ENCODE measurements around the gene FREY1. TPM values are rescaled to one million over a fixed set of nuclear protein-coding genes. Genes with fewer than 3 reads are reported as not detected.

The FREY1 gene
- total RNA-seq, 1 experiment from 2014 or later = 4.2 TPM

DNA sequence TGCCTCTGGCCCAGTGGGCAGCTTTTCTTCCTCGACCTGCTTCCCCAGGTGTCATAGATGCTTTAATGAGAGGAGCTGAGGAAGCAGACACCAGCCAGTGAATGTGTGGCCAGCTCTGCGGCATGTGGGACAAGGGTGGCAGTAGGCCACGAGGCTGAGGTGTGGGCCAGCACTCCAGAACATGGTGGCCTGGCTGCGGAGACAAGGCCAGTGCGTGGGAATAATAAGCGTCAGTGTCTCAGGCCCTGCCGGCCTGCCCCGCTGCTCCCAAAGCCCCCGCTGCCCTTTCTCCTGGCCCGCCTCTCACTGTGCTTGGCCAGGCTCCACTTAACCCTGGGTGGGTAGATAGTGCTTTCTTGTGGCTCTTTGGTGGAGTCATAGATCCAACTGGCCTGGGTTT lies 19.5 kb downstream of the FREY1 start:
- Histone ChIP-seq H3K27ac (no peak overlapping the region), H2AFZ (no peak overlapping the region), H3K4me1 (replicated peaks; ENCODE audit: insufficient read depth) (no peaks in the 10 kb centered on the region), H3K9me3 (ENCODE audit: insufficient read depth, low read depth) (no peaks in the 10 kb centered on the region), H4K20me1 (ENCODE audit: insufficient read depth) (peaks cover 12% of the 10 kb centered on the region; the same call in 1 of the 2 replicates), H3K4me3 (no peak overlapping the region), H3K9me2 (ENCODE audit: insufficient read depth) (no peaks in the 10 kb centered on the region), H3K27me3 (ENCODE audit: insufficient read depth, low read depth) (peaks cover 14% of the 10 kb centered on the region), H3K4me2 (no peak overlapping the region), H3F3A (ENCODE audit: insufficient read depth, low read depth) (no peaks in the 10 kb centered on the region), H3K36me3 (ENCODE audit: low read depth) (no peaks in the 10 kb centered on the region), H3K79me2 (ENCODE audit: low read depth) (no peaks in the 10 kb centered on the region)
- DNase-seq = no peak
- CTCF ChIA-PET = no interaction called here
- intact Hi-C loops (cut with micrococcal nuclease; ENCODE audit: unreplicated experiment) = no loop called here
- BruUV-seq (replicated peaks) = no TSS peak
- TF ChIP-seq CTCF (conservative IDR thresholded peaks at IDR 0.05) (no peak), EZH2 (IDR thresholded peaks at IDR 0.05; ENCODE audit: low read depth) (no peak)
- POLR2A ChIA-PET (ENCODE audit: unreplicated experiment) = no interaction called here

DNA sequence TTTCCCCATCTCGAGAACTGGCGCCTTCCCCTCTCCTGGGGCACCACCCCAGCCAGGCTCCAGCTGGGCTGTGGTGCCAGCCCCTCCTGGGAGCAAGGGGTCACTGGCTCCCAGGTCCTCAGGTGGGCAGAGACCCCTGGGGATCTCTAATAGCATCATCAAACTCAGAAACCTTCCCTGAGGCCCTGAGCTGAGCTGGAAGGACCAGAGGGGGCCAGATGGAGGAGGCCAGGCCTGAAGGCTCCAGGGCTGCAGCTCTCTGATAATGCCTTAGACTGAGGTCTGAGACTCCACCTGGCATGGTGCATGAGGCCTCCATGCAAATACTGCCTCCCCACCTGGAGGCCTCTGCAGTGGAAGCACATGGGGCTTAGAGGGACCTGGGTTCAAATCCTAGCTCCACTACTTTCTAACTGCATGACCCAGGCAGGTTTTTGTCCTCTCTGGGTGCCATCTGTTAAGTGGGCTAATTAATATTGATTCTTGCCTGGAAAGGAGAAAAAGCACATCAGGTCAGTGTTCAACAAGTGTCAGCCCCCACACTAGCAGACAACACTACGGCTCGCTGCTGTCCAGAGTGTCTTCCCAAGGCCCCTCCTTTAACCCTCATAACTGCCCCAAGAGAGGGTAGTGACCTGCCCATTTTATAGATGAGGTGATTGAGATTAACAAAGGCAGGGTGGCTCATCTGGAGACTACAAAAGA lies 20.1 kb downstream of the FREY1 start:
- ChIA-PET POLR2A (ENCODE audit: unreplicated experiment) (no interaction called here), CTCF (interaction anchor here (0.6 to 0.7 kb wide), 2 partner anchors 15 to 42 kb away, joined by 3 to 4 read pairs; no protein-coding TSS in a partner anchor)
- no peak for TF ChIP-seq EZH2 (IDR thresholded peaks at IDR 0.05; ENCODE audit: low read depth)
- intact Hi-C loops (cut with micrococcal nuclease; ENCODE audit: unreplicated experiment) = no loop called here
- Histone ChIP-seq H3K4me1 (replicated peaks; ENCODE audit: insufficient read depth) (no peaks in the 10 kb centered on the region), H3K79me2 (ENCODE audit: low read depth) (no peaks in the 10 kb centered on the region), H3F3A (ENCODE audit: insufficient read depth, low read depth) (no peaks in the 10 kb centered on the region), H2AFZ (no peak overlapping the region), H3K36me3 (ENCODE audit: low read depth) (no peaks in the 10 kb centered on the region), H3K4me2 (no peak overlapping the region), H3K9me2 (ENCODE audit: insufficient read depth) (no peaks in the 10 kb centered on the region), H3K9me3 (ENCODE audit: insufficient read depth, low read depth) (no peaks in the 10 kb centered on the region), H3K27ac (no peak overlapping the region), H3K4me3 (no peak overlapping the region), H4K20me1 (ENCODE audit: insufficient read depth) (peaks cover 12% of the 10 kb centered on the region; the same call in 1 of the 2 replicates), H3K27me3 (ENCODE audit: insufficient read depth, low read depth) (peaks cover 9% of the 10 kb centered on the region)
- no TSS peak for BruUV-seq (replicated peaks)
- no peak for DNase-seq

- ChIA-PET CTCF (interaction anchor here (0.6 to 0.7 kb wide), 2 partner anchors 14 to 41 kb away, joined by 3 to 4 read pairs; no protein-coding TSS in a partner anchor), POLR2A (ENCODE audit: unreplicated experiment) (no interaction called here)
- Histone ChIP-seq H4K20me1 (ENCODE audit: insufficient read depth) (peaks cover 12% of the 10 kb centered on the region; the same call in 1 of the 2 replicates), H2AFZ (no peak overlapping the region), H3K4me3 (peak overlapping the region; percentile 53; the same call in 1 of the 2 replicates), H3K4me1 (replicated peaks; ENCODE audit: insufficient read depth) (no peaks in the 10 kb centered on the region), H3K36me3 (ENCODE audit: low read depth) (no peaks in the 10 kb centered on the region), H3K4me2 (peak overlapping the region; percentile 69), H3K9me2 (ENCODE audit: insufficient read depth) (no peaks in the 10 kb centered on the region), H3F3A (ENCODE audit: insufficient read depth, low read depth) (no peaks in the 10 kb centered on the region), H3K9me3 (ENCODE audit: insufficient read depth, low read depth) (no peaks in the 10 kb centered on the region), H3K79me2 (ENCODE audit: low read depth) (no peaks in the 10 kb centered on the region), H3K27me3 (ENCODE audit: insufficient read depth, low read depth) (peaks cover under 1% of the 10 kb centered on the region; the same call in 1 of the 2 replicates), H3K27ac (no peak overlapping the region)
- no TSS peak for BruUV-seq (replicated peaks)
- TF ChIP-seq CTCF (conservative IDR thresholded peaks at IDR 0.05) = no peak
- no peak for TF ChIP-seq EZH2 (IDR thresholded peaks at IDR 0.05; ENCODE audit: low read depth)
- no peak for DNase-seq
- intact Hi-C loops (cut with micrococcal nuclease; ENCODE audit: unreplicated experiment) = no loop called here
Observed at GRCh38 chr11:45885921-45886721, 20.9 kb downstream of the FREY1 start.

All from PC-9 (cell line).